GM23248 (cell line): ENCODE results near the gene NCKAP1. TPM values are rescaled to one million over a fixed set of nuclear protein-coding genes. Genes with fewer than 3 reads are reported as not detected.
"Not testable (repeated sequence)": the region's sequence is repeated elsewhere in the genome, so short reads cannot be mapped to it uniquely, and the experiment has no call there.

ENCODE experiments used
- DNase-seq: peaks from one replicate; pipeline ENCODE4 v3.0.0-alpha.2; 2015
- H2AFZ ChIP-seq: fragments of 200-600 bp; sonication (generic); 2 replicates; pipeline ENCODE4 v1.6.1; 2016; ENCODE audit warnings: antibody characterized with exemption
- H3F3A ChIP-seq: fragments of 200-600 bp; sonication (generic); 2 replicates; pipeline ENCODE4 v1.6.1; 2016; ENCODE audit warnings: mild to moderate bottlenecking, antibody characterized with exemption, mixed run types; ENCODE audit not compliant: insufficient read depth
- H3K27ac ChIP-seq: fragments of 200-600 bp; sonication (generic); 2 replicates; pipeline ENCODE4 v1.5.1; 2016; ENCODE audit warnings: mild to moderate bottlenecking
- H3K27me3 ChIP-seq: fragments of 200-600 bp; sonication (generic); replicated peaks from 2 replicates; pipeline ENCODE4 v1.6.1; 2016; ENCODE audit warnings: mild to moderate bottlenecking; ENCODE audit not compliant: insufficient read depth
- H3K36me3 ChIP-seq: fragments of 200-600 bp; sonication (generic); 2 replicates; pipeline ENCODE4 v1.6.1; 2016; ENCODE audit warnings: low read depth, mild to moderate bottlenecking
- H3K4me1 ChIP-seq: fragments of 200-600 bp; sonication (generic); 2 replicates; pipeline ENCODE4 v1.6.1; 2016; ENCODE audit warnings: mild to moderate bottlenecking; ENCODE audit not compliant: insufficient read depth
- H3K4me2 ChIP-seq: fragments of 200-600 bp; sonication (generic); one replicate; pipeline ENCODE4 v1.6.1; 2016; ENCODE audit warnings: mild to moderate bottlenecking; ENCODE audit not compliant: unreplicated experiment
- H3K4me3 ChIP-seq: fragments of 200-600 bp; sonication (generic); 2 replicates; pipeline ENCODE4 v1.5.1; 2016; ENCODE audit warnings: mild to moderate bottlenecking
- H3K79me2 ChIP-seq: fragments of 200-600 bp; sonication (generic); 2 replicates; pipeline ENCODE4 v1.6.1; 2016; ENCODE audit warnings: mild to moderate bottlenecking; ENCODE audit not compliant: insufficient read depth
- H3K9ac ChIP-seq: fragments of 200-600 bp; sonication (generic); 2 replicates; pipeline ENCODE4 v1.6.1; 2016; ENCODE audit warnings: mild to moderate bottlenecking
- H3K9me2 ChIP-seq: fragments of 200-600 bp; sonication (generic); 2 replicates; pipeline ENCODE4 v1.6.1; 2016; ENCODE audit warnings: mixed run types, mild to moderate bottlenecking, moderate library complexity; ENCODE audit not compliant: insufficient read depth
- H3K9me3 ChIP-seq: fragments of 200-600 bp; sonication (generic); one replicate; pipeline ENCODE4 v1.6.1; 2017; ENCODE audit warnings: low read depth
- H4K20me1 ChIP-seq: fragments of 200-600 bp; sonication (generic); 2 replicates; pipeline ENCODE4 v1.6.0; 2016; ENCODE audit not compliant: insufficient read depth
- EZH2 ChIP-seq: fragments of 200-600 bp; sonication (generic); IDR thresholded peaks from 2 replicates; pipeline ENCODE4 v1.6.1; 2018; ENCODE audit warnings: antibody characterized with exemption, mild to moderate bottlenecking; ENCODE audit not compliant: insufficient read depth, poor library complexity, severe bottlenecking
- EZH2phosphoT487 ChIP-seq: fragments of 200-600 bp; sonication (generic); IDR thresholded peaks from 2 replicates; pipeline ENCODE4 v1.6.1; 2018; ENCODE audit warnings: antibody characterized with exemption, moderate library complexity, mild to moderate bottlenecking, low read depth; ENCODE audit not compliant: insufficient read depth
- WGBS, 2 experiments: methylation state at CpG; one replicate each; pipeline ENCODE4 v1.1.6; 2015 to 2017; ENCODE audit warnings: low lambda C conversion rate in 2 of 2, low coverage in 1 of 2; ENCODE audit errors: missing lambda C conversion rate in 2 of 2; 5-methylcytosine and 5-hydroxymethylcytosine counted together
- in situ Hi-C: fragments of 300-500 bp; cut with MboI; formaldehyde crosslinking; loops from 2 replicates; pipeline ENCODE4 v1.15.0; 2020
- polyA plus RNA-seq: library from polyadenylated mRNA; unstranded; fragments of >200 nt; fragmentation: Nextera tagmentation; extraction: Ambion mirVana; gene quantifications from 2 replicates; pipeline ENCODE4 v1.2.1, GENCODE V29; 2016
- total RNA-seq: library from RNA; depleted of rRNA; stranded (reverse); fragments of >200 nt; shearing (Covaris generic); gene quantifications from 2 replicates; pipeline ENCODE4 v1.2.3, GENCODE V29; 2014

The NCKAP1 gene
- total and polyA plus RNA-seq, 2 experiments from 2014 or later: 58.9 to 201 TPM

- WGBS, 2 experiments: 94 to 100% methylated on average over 3 of the region's 3 CpGs
- TF ChIP-seq EZH2: no peak
- TF ChIP-seq EZH2phosphoT487: no peak
Measured at GRCh38 chr2:182999348-183000028, 38.8 kb downstream of the NCKAP1 start.

DNA sequence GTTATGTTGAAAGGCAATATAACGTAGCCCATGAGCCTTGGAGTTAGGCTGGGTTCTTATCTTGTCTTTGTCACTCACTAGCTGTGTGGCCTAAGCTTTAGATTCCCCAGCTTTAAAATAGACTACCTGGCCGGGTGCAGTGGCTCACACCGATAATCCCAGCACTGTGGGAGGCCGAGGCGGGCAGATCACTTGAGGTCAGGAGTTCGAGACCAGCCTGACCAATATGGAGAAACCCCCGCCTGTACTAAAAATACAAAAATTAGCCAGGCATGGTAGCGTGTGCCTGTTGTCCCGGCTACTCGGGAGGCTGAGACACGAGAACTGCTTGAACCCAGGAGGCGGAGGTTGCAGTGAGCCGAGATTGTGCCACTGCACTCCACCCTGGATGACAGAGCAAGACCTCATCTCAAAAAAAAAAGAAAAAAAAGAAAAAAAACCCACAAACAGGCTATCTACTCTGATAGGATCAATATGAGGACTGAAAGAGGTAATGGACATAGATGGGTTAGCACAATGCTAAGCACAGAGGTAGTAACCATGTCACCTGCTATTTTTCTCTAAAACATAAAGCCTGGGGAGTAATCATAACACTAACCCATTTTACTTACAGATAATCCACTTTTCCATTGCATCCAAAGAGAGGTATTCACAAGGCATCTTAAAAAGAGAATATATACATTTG is 43.9 kb downstream of the NCKAP1 start:
- H3K4me2 ChIP-seq: no peak overlapping the region
- in situ Hi-C loops: no loop called here
- no peaks in the 10 kb centered on the region for H3K9me2 ChIP-seq
- TF ChIP-seq EZH2: no peak
- no peak for TF ChIP-seq EZH2phosphoT487
- H3K27ac ChIP-seq: no peak overlapping the region
- no peak overlapping the region for H2AFZ ChIP-seq
- DNase-seq: no peak
- peaks cover 67% of the 10 kb centered on the region for H3K36me3 ChIP-seq
- no peaks in the 10 kb centered on the region for H3K9me3 ChIP-seq
- H3K4me1 ChIP-seq: no peaks in the 10 kb centered on the region
- 98 to 99% methylated on average over 12 to 13 of the region's 13 CpGs for WGBS, 2 experiments
- no peak overlapping the region for H3K4me3 ChIP-seq
- 0 out of 2 replicates have a peak, but pooled peaks cover 3% of the 10 kb centered on the region for H4K20me1 ChIP-seq
- H3K27me3 ChIP-seq: no peaks in the 10 kb centered on the region
- peaks cover 88% of the 10 kb centered on the region for H3K79me2 ChIP-seq
- H3F3A ChIP-seq: no peaks in the 10 kb centered on the region
- H3K9ac ChIP-seq: no peak overlapping the region

More at GRCh38 chr2:182999348-183000028, 38.8 kb downstream of the NCKAP1 start:
- no peak for DNase-seq
- H3K9ac ChIP-seq: no peak overlapping the region
- H3K4me3 ChIP-seq: no peak overlapping the region
- no peak overlapping the region for H3K4me2 ChIP-seq
- H3K27ac ChIP-seq: no peak overlapping the region
- H3K27me3 ChIP-seq: no peaks in the 10 kb centered on the region
- peaks cover 73% of the 10 kb centered on the region for H3K36me3 ChIP-seq
- no peaks in the 10 kb centered on the region for H3K9me2 ChIP-seq
- H3F3A ChIP-seq: no peaks in the 10 kb centered on the region
- in situ Hi-C loops: no loop called here
- H3K9me3 ChIP-seq: no peaks in the 10 kb centered on the region
- H2AFZ ChIP-seq: no peak overlapping the region
- peaks cover 4% of the 10 kb centered on the region; the same call in 1 of the 2 replicates for H3K4me1 ChIP-seq
- H4K20me1 ChIP-seq: 0 out of 2 replicates have a peak, but pooled peaks cover 4% of the 10 kb centered on the region
- peaks cover 100% of the 10 kb centered on the region for H3K79me2 ChIP-seq

GRCh38 chr2:182982941-182983340 is 55.3 kb downstream of the NCKAP1 start:
- no peaks in the 10 kb centered on the region for H3K4me1 ChIP-seq
- peaks cover 22% of the 10 kb centered on the region for H3F3A ChIP-seq
- H3K27ac ChIP-seq: no peak overlapping the region
- H2AFZ ChIP-seq: no peak overlapping the region
- 48 to 49% methylated on average over 2 of the region's 2 CpGs for WGBS, 2 experiments
- H4K20me1 ChIP-seq: no peaks in the 10 kb centered on the region
- DNase-seq: no peak
- peaks cover 21% of the 10 kb centered on the region for H3K79me2 ChIP-seq
- no peak overlapping the region for H3K4me2 ChIP-seq
- no peaks in the 10 kb centered on the region for H3K27me3 ChIP-seq
- TF ChIP-seq EZH2: no peak
- no peak for TF ChIP-seq EZH2phosphoT487
- no peak overlapping the region for H3K4me3 ChIP-seq
- peaks cover 70% of the 10 kb centered on the region for H3K36me3 ChIP-seq
- H3K9ac ChIP-seq: no peak overlapping the region
- in situ Hi-C loops: no loop called here
- no peaks in the 10 kb centered on the region for H3K9me3 ChIP-seq
- H3K9me2 ChIP-seq: no peaks in the 10 kb centered on the region

GRCh38 chr2:182981475-182981874 is 56.8 kb downstream of the NCKAP1 start:
- H2AFZ ChIP-seq, in situ Hi-C loops, H3K9me3 ChIP-seq, H4K20me1 ChIP-seq, H3K9ac ChIP-seq, H3K27me3 ChIP-seq, H3K27ac ChIP-seq, H3K4me1 ChIP-seq, H3K9me2 ChIP-seq, DNase-seq, H3K4me2 ChIP-seq, H3K4me3 ChIP-seq: not testable (repeated sequence)
- peaks cover 20% of the 10 kb centered on the region for H3K79me2 ChIP-seq
- WGBS, 2 experiments: 91 to 92% methylated on average over 4 of the region's 4 CpGs
- peaks cover 22% of the 10 kb centered on the region for H3F3A ChIP-seq
- peaks cover 75% of the 10 kb centered on the region for H3K36me3 ChIP-seq
